A673 (cell line): ENCODE measurements around the gene SAMD4B. TPM values are rescaled to one million over a fixed set of nuclear protein-coding genes. Genes with fewer than 3 reads are reported as not detected.

Experiments
- BruUV-seq: library from RNA; stranded (reverse); fragments of 400-500 nt; replicated peaks from 2 replicates; lab custom pipeline; 2021; lab: Mats Ljungman, UMichigan
- CTCF ChIA-PET: fragments of 300-600 bp; sonication (Branson Sonifier 250); formaldehyde crosslinking; loops from one replicate; lab custom pipeline; 2022; ENCODE audit warnings: antibody characterized with exemption; lab: Charles Lee
- POLR2A ChIA-PET: fragments of 300-600 bp; sonication (Branson Sonifier 250); formaldehyde crosslinking; loops from one replicate; lab custom pipeline; 2022; ENCODE audit warnings: antibody characterized with exemption; ENCODE audit not compliant: low non-redundant PET; lab: Charles Lee
- DNase-seq: peaks from one replicate; pipeline ENCODE4 v3.0.0-alpha.2; 2015; ENCODE audit warnings: low spot score
- H3K27ac ChIP-seq: fragments of 200-600 bp; sonication (generic); 2 replicates; pipeline ENCODE4 v1.5.1; 2016; ENCODE audit warnings: mixed run types, low read depth, mild to moderate bottlenecking, mixed read lengths, antibody characterized with exemption, low read length; ENCODE audit not compliant: poor library complexity, severe bottlenecking
- H3K27me3 ChIP-seq: fragments of 200-600 bp; sonication (generic); replicated peaks from 2 replicates; pipeline ENCODE4 v1.6.1; 2017; ENCODE audit warnings: mixed run types, low read depth, mild to moderate bottlenecking, mixed read lengths, antibody characterized with exemption, low read length; ENCODE audit not compliant: insufficient read depth, poor library complexity
- H3K36me3 ChIP-seq: fragments of 200-600 bp; sonication (generic); 2 replicates; pipeline ENCODE4 v1.6.1; 2016; ENCODE audit warnings: mixed run types, mild to moderate bottlenecking, mixed read lengths, antibody characterized with exemption, low read length; ENCODE audit not compliant: insufficient read depth, poor library complexity, severe bottlenecking
- H3K4me1 ChIP-seq: fragments of 200-600 bp; sonication (generic); 2 replicates; pipeline ENCODE4 v1.6.1; 2017; ENCODE audit warnings: mixed run types, mild to moderate bottlenecking, mixed read lengths, antibody characterized with exemption, low read length; ENCODE audit not compliant: insufficient read depth, poor library complexity, severe bottlenecking
- H3K4me3 ChIP-seq: fragments of 200-600 bp; sonication (generic); 2 replicates; pipeline ENCODE4 v1.5.1; 2016; ENCODE audit warnings: low read depth, mixed run types, mild to moderate bottlenecking, mixed read lengths, low read length; ENCODE audit not compliant: poor library complexity, severe bottlenecking
- H3K9me3 ChIP-seq: fragments of 200-600 bp; sonication (generic); 2 replicates; pipeline ENCODE4 v1.6.1; 2016; ENCODE audit warnings: mixed run types, low read depth, mild to moderate bottlenecking, mixed read lengths, antibody characterized with exemption, low read length; ENCODE audit not compliant: poor library complexity, severe bottlenecking
- CTCF ChIP-seq: fragments of 300-800, 200-600 bp; sonication (generic); conservative IDR thresholded peaks from 2 replicates; pipeline ENCODE4 v1.5.1; 2017; ENCODE audit warnings: low read depth, mild to moderate bottlenecking, antibody characterized with exemption, low read length, moderate library complexity, mixed read lengths
- EZH2 ChIP-seq: fragments of 200-600 bp; sonication (generic); IDR thresholded peaks from 2 replicates; pipeline ENCODE4 v1.6.1; 2017; ENCODE audit warnings: borderline replicate concordance, low read depth, mild to moderate bottlenecking, mixed read lengths, antibody characterized with exemption, low read length; ENCODE audit not compliant: poor library complexity, severe bottlenecking
- intact Hi-C: fragments of 100-400 bp; cut with micrococcal nuclease; formaldehyde crosslinking; loops from one replicate; pipeline ENCODE4 v1.10.0; 2022; ENCODE audit not compliant: unreplicated experiment
- total RNA-seq: library from RNA; stranded (reverse); gene quantifications from 2 replicates; pipeline ENCODE4 v1.2.3, GENCODE V29; 2021

Gene SAMD4B
- total RNA-seq, 1 experiment from 2014 or later, result 168 TPM

GRCh38 chr19:39304701-39305571, 37.3 kb upstream of the SAMD4B start:
- no peaks in the 10 kb centered on the region for H3K4me1 ChIP-seq
- no TSS peak for BruUV-seq
- TF ChIP-seq CTCF (no peak), EZH2 (no peak)
- ChIA-PET POLR2A (no interaction called here), CTCF (no interaction called here)
- intact Hi-C loops, result no loop called here
- H3K4me3 ChIP-seq, result no peak overlapping the region
- no peak overlapping the region for H3K27ac ChIP-seq
- no peak for DNase-seq
- no peaks in the 10 kb centered on the region for H3K9me3 ChIP-seq
- no peaks in the 10 kb centered on the region for H3K27me3 ChIP-seq
- no peaks in the 10 kb centered on the region for H3K36me3 ChIP-seq

- CTCF ChIA-PET, result no interaction called here
- intact Hi-C loops, result no loop called here
- no peaks in the 10 kb centered on the region for H3K27me3 ChIP-seq
These were observed 36.1 kb upstream of the SAMD4B start for GRCh38 chr19:39306075-39306474.

GRCh38 chr19:39307046-39307821, 35.0 kb upstream of the SAMD4B start:
- H3K36me3 ChIP-seq, result no peaks in the 10 kb centered on the region
- no peaks in the 10 kb centered on the region for H3K9me3 ChIP-seq
- H3K4me3 ChIP-seq, result no peak overlapping the region
- POLR2A ChIA-PET, result no interaction called here
- H3K27ac ChIP-seq, result no peak overlapping the region
- BruUV-seq, result no TSS peak
- no peaks in the 10 kb centered on the region for H3K27me3 ChIP-seq
- intact Hi-C loops, result no loop called here
- CTCF ChIA-PET, result no interaction called here
- TF ChIP-seq CTCF (no peak), EZH2 (no peak)
- no peaks in the 10 kb centered on the region for H3K4me1 ChIP-seq
- peak; percentile 28 for DNase-seq

More at GRCh38 chr19:39306075-39306474, 36.1 kb upstream of the SAMD4B start:
- DNase-seq, result no peak
- BruUV-seq, result no TSS peak
- H3K9me3 ChIP-seq, result no peaks in the 10 kb centered on the region
- H3K4me3 ChIP-seq, result no peak overlapping the region
- TF ChIP-seq CTCF (no peak), EZH2 (no peak)
- POLR2A ChIA-PET, result no interaction called here
- no peaks in the 10 kb centered on the region for H3K36me3 ChIP-seq
- no peaks in the 10 kb centered on the region for H3K4me1 ChIP-seq
- H3K27ac ChIP-seq, result no peak overlapping the region
